ENCODE data around the gene ZC3H4. TPM values are rescaled to one million over a fixed set of nuclear protein-coding genes. Genes with fewer than 3 reads are reported as not detected.
A peak's percentile ranks its signal among the peaks of the same experiment; 100 is the strongest.

Gene ZC3H4
- total RNA-seq, 6 experiments from 2014 or later, result 8.3 to 19.1 (median 15.1) TPM

DNA sequence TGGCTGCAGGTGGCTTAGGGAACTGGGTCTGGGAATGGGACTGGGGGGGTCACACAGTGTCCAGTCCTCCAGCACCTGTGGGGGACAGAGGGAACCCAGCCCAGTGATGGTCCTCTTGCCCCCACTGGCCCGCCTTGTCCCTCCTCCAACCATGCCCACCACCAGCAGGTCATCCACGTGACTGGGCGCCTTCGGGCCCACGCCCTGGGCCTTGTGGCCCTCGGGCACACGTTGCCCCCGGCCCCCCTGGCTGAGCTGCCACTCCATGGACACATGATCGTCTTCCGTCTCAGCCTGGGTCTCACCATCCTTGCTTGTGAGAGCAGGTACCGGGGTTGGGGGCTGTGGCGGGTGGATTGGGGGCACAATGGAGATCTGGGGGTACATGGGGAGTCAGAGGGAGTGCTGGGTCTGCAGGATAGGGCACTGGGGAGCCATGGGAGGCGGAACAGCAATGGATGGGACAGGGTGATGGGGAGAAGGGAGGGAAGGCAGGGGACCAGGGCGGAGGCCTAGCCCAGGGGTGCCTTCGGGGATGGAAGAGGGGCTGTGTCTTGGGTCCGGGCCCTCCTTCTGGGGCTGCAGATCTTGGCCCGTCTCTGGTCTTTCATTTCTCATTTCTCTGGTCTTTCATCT is 74.2 kb downstream of the ZC3H4 start:
- ATAC-seq, result no peak
- 91% methylated on average over 8 of the region's 17 CpGs for WGBS (ENCODE audit: insufficient coverage, low coverage, low lambda C conversion rate, missing lambda C conversion rate)
- Histone ChIP-seq H3K27ac (no peak overlapping the region), H3K4me3 (no peak overlapping the region), H3K4me1 (peaks cover 0 to 12% (median 6%) of the 10 kb centered on the region in 4 donors), H3K36me3 (no peaks in the 10 kb centered on the region), H3K9me3 (no peaks in the 10 kb centered on the region), H3K27me3 (no peaks in the 10 kb centered on the region)
- intact Hi-C loops (cut with DNase I), result no loop called here
- DNase-seq, result no peak
- TF ChIP-seq, protein P1, sequence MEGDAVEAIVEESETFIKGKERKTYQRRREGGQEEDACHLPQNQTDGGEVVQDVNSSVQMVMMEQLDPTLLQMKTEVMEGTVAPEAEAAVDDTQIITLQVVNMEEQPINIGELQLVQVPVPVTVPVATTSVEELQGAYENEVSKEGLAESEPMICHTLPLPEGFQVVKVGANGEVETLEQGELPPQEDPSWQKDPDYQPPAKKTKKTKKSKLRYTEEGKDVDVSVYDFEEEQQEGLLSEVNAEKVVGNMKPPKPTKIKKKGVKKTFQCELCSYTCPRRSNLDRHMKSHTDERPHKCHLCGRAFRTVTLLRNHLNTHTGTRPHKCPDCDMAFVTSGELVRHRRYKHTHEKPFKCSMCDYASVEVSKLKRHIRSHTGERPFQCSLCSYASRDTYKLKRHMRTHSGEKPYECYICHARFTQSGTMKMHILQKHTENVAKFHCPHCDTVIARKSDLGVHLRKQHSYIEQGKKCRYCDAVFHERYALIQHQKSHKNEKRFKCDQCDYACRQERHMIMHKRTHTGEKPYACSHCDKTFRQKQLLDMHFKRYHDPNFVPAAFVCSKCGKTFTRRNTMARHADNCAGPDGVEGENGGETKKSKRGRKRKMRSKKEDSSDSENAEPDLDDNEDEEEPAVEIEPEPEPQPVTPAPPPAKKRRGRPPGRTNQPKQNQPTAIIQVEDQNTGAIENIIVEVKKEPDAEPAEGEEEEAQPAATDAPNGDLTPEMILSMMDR (IDR thresholded peaks at IDR 0.05), result no peak
- no peak for TF ChIP-seq POLR2A (IDR thresholded peaks at IDR 0.05)

DNA sequence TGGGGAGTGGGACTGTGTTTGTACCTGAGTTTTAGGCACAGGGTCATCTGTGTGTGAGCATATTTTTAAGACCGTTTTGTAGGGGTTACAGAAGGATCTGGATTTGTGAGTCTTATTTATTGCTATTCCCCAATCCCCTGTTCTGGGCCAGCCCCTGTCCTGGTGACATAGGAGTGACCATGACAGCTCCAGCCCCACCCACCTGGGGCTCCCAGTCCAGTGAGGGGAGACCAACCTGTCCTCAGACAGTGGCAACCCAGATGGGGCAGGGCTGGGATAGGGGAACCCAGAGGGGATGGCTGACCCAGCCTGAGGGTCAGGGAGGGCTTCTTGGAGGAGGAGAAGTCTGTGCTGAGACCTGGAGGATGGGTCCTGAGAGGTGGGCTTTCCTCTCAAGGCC is 75.8 kb downstream of the ZC3H4 start:
- Histone ChIP-seq H3K4me1 (peaks cover 0 to 12% (median 6%) of the 10 kb centered on the region in 4 donors), H3K27ac (no peak overlapping the region), H3K4me3 (no peak overlapping the region), H3K36me3 (no peaks in the 10 kb centered on the region), H3K9me3 (no peaks in the 10 kb centered on the region), H3K27me3 (no peaks in the 10 kb centered on the region)
- intact Hi-C loops (cut with DNase I), result no loop called here
- no peak for TF ChIP-seq POLR2A (IDR thresholded peaks at IDR 0.05)
- TF ChIP-seq, protein P1 (IDR thresholded peaks at IDR 0.05), result no peak
- WGBS (ENCODE audit: insufficient coverage, low coverage, low lambda C conversion rate, missing lambda C conversion rate), result 60% methylated on average over 1 of the region's 1 CpG
- ATAC-seq (no peak), DNase-seq (no peak)

DNA sequence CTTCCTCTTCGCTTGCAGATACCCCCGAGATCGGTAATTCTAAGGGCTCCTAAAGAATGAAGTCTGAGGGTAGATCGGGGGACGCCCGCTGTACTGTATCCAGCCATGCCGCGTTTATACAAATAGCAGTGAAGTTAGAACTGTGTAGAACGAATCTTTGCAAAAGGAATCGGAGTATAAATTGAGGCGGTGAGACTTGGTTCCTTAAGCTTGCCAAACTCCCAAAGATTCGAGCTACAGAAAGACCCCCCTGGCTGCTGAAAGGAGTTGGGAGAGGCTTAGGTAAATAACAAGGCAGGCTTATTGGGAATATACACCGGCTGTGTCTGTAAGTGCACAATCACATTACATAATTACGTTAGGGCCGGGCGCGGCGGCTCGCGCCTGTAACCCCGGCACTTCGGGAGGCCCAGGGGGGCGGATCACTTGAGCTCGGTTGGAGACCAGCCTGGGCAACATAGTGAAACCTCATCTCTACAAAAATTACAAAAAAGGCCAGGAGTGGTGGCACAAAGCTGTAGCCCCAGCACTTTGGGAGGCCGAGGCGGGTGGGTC is 77.4 kb downstream of the ZC3H4 start:
- no peak for DNase-seq
- H3K9me3 ChIP-seq, result no peaks in the 10 kb centered on the region
- peaks cover 0 to 12% (median 6%) of the 10 kb centered on the region in 4 donors for H3K4me1 ChIP-seq
- no peak for TF ChIP-seq POLR2A (IDR thresholded peaks at IDR 0.05)
- TF ChIP-seq, protein P1 (IDR thresholded peaks at IDR 0.05), result peak in 1 of 4 donors; percentile 4
- peak overlapping the region; percentile 12 to 46 (median 25) for H3K4me3 ChIP-seq
- no peak overlapping the region for H3K27ac ChIP-seq
- ATAC-seq, result peak; percentile 21 to 50 (median 28)
- H3K27me3 ChIP-seq, result no peaks in the 10 kb centered on the region
- no peaks in the 10 kb centered on the region for H3K36me3 ChIP-seq
- intact Hi-C loops (cut with DNase I), result no loop called here
- 7% methylated on average over 22 of the region's 26 CpGs for WGBS (ENCODE audit: insufficient coverage, low coverage, low lambda C conversion rate, missing lambda C conversion rate)

DNA sequence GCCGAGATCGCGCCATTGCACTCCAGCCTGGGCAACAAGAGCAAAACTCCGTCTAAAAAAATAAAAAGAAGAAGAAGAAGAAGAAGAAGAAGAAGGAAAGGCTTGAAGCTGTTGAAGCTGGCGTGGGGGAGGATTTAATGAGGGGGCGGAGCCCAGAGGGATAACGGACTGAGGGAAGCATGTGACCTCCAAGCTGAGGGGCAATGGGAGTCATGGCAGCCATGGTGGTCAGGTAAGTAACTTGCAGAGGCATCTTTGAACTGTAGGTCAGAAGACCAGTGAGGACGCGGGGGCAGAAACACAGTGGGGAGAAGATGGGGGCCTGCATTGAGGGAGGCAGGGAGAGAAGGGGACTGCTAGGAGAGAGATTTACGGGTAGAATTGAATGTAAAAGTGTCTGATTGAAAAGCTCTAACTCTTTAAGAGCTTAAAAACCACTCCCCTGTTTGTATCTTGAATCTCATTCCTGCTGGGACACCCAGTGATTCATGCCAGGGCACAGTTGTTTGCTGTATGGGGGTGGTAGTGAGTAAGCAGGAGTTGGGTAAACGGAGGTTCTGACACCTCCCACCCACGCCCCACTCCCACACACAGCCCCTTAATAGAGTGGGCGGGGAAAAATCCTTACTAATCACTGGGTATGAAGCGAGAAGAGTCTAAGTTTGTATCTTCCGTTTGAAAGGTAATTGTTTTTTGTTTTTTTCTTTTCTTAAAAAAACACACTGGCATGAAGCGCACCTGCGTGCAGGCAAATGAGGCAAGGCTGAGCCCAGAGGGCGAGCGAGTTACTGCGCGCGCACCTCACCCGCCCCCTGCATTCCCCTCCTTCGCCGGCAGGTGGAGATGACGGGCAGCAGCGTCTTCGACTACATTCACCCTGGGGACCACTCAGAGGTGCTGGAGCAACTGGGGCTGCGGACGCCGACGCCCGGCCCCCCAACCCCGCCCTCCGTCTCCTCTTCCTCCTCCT is 78.2 kb downstream of the ZC3H4 start:
- WGBS (ENCODE audit: insufficient coverage, low coverage, low lambda C conversion rate, missing lambda C conversion rate), result 6% methylated on average over 24 of the region's 35 CpGs
- H3K27ac ChIP-seq, result no peak overlapping the region
- H3K36me3 ChIP-seq, result no peaks in the 10 kb centered on the region
- peak overlapping the region; percentile 12 to 46 (median 25) for H3K4me3 ChIP-seq
- intact Hi-C loops (cut with DNase I), result no loop called here
- no peaks in the 10 kb centered on the region for H3K9me3 ChIP-seq
- DNase-seq (peak; percentile 82 to 87 (median 85)), ATAC-seq (peak; percentile 92 to 98 (median 95))
- no peak for TF ChIP-seq POLR2A (IDR thresholded peaks at IDR 0.05)
- TF ChIP-seq, protein P1 (IDR thresholded peaks at IDR 0.05), result peak; percentile 92 to 97 (median 96)
- H3K27me3 ChIP-seq, result no peaks in the 10 kb centered on the region
- peaks cover 0 to 12% (median 6%) of the 10 kb centered on the region in 4 donors for H3K4me1 ChIP-seq
